Measurements from ENCODE around the gene MRPL11. TPM values are rescaled to one million over a fixed set of nuclear protein-coding genes. Genes with fewer than 3 reads are reported as not detected.
"Not testable (repeated sequence)": the region's sequence is repeated elsewhere in the genome, so short reads cannot be mapped to it uniquely, and the experiment has no call there.

Gene MRPL11
- polyA plus RNA-seq, 1 donor = 50.0 TPM

- DNase-seq (ENCODE audit: low read depth) = not testable (repeated sequence)
These were observed 7.4 kb downstream of the MRPL11 start for GRCh38 chr11:66431287-66431686.

- DNase-seq (ENCODE audit: low read depth) = no peak
These were observed 8.6 kb downstream of the MRPL11 start for GRCh38 chr11:66429983-66430602.

GRCh38 chr11:66428933-66429332, 9.7 kb downstream of the MRPL11 start:
- no peak for DNase-seq (ENCODE audit: low read depth)

- no peak for DNase-seq (ENCODE audit: low read depth)
These were observed 12.3 kb downstream of the MRPL11 start for GRCh38 chr11:66426314-66426713.

- peak; percentile 76 for DNase-seq (ENCODE audit: low read depth)
These were observed 17.0 kb downstream of the MRPL11 start for GRCh38 chr11:66421492-66422205.

GRCh38 chr11:66420671-66421476, 17.8 kb downstream of the MRPL11 start, which contains the start of gene NPAS4:
Gene NPAS4 (plus strand): TSS chr11:66421035. CDS start chr11:66421180, 145 bp downstream.
- DNase-seq (ENCODE audit: low read depth) = no peak

- no peak for DNase-seq (ENCODE audit: low read depth)
These were observed 18.8 kb downstream of the MRPL11 start for GRCh38 chr11:66419825-66420224.

GRCh38 chr11:66418986-66419308, 19.7 kb downstream of the MRPL11 start:
- no peak for DNase-seq (ENCODE audit: low read depth)

GRCh38 chr11:66418168-66418985, 20.3 kb downstream of the MRPL11 start:
- no peak for DNase-seq (ENCODE audit: low read depth)

GRCh38 chr11:66417000-66417399, 21.6 kb downstream of the MRPL11 start:
- no peak for DNase-seq (ENCODE audit: low read depth)

GRCh38 chr11:66415423-66415822, 23.2 kb downstream of the MRPL11 start:
- no peak for DNase-seq (ENCODE audit: low read depth)

GRCh38 chr11:66414120-66414934, 24.3 kb downstream of the MRPL11 start:
- no peak for DNase-seq (ENCODE audit: low read depth)

GRCh38 chr11:66413167-66413566, 25.5 kb downstream of the MRPL11 start:
- DNase-seq (ENCODE audit: low read depth) = no peak

- no peak for DNase-seq (ENCODE audit: low read depth)
These were observed 26.5 kb downstream of the MRPL11 start for GRCh38 chr11:66412110-66412509.

GRCh38 chr11:66411323-66411722, 27.3 kb downstream of the MRPL11 start:
- DNase-seq (ENCODE audit: low read depth) = no peak

GRCh38 chr11:66410191-66410590, 28.5 kb downstream of the MRPL11 start:
- no peak for DNase-seq (ENCODE audit: low read depth)

- DNase-seq (ENCODE audit: low read depth) = no peak
These were observed 29.4 kb downstream of the MRPL11 start for GRCh38 chr11:66409226-66409625.

GRCh38 chr11:66408488-66409214, 30.0 kb downstream of the MRPL11 start:
- peak; percentile 52 for DNase-seq (ENCODE audit: low read depth)

GRCh38 chr11:66407651-66408050, 31.0 kb downstream of the MRPL11 start:
- no peak for DNase-seq (ENCODE audit: low read depth)

- DNase-seq (ENCODE audit: low read depth) = no peak
These were observed 44.7 kb downstream of the MRPL11 start for GRCh38 chr11:66393954-66394353.
